ENCODE measurements around the gene PPP2R5C.

DNA sequence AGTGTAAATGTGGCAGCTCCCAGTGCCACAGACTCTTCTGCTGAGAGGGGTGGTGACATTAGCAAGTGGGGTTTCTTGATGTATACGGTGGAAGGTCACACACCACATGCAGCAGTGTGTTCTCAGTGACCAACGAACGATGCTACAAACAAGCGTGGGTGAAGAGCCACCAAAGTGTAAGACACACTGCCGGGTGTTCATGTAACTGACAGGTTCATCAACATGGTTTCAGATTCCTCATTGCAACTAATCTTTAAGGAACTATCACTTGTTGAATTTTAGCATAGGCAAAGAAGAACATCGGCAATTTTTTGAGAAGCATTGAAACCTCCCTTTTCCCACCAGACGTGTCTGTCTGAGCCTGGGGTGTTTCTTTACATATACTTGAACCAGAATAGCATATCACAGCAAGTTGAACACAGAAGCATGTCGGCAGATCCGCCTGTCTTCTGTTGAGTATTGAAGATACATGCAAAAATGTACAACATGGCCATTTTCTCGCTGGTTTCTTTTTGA, 58.8 kb downstream of the PPP2R5C start:
- TF ChIP-seq, protein P1, sequence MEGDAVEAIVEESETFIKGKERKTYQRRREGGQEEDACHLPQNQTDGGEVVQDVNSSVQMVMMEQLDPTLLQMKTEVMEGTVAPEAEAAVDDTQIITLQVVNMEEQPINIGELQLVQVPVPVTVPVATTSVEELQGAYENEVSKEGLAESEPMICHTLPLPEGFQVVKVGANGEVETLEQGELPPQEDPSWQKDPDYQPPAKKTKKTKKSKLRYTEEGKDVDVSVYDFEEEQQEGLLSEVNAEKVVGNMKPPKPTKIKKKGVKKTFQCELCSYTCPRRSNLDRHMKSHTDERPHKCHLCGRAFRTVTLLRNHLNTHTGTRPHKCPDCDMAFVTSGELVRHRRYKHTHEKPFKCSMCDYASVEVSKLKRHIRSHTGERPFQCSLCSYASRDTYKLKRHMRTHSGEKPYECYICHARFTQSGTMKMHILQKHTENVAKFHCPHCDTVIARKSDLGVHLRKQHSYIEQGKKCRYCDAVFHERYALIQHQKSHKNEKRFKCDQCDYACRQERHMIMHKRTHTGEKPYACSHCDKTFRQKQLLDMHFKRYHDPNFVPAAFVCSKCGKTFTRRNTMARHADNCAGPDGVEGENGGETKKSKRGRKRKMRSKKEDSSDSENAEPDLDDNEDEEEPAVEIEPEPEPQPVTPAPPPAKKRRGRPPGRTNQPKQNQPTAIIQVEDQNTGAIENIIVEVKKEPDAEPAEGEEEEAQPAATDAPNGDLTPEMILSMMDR (IDR thresholded peaks at IDR 0.05) = no peak
- TF ChIP-seq POLR2A (IDR thresholded peaks at IDR 0.05) = no peak

All from testis (tissue), 2 donors.